GM21576 (cell line): ENCODE data around the gene AGAP1.

ENCODE experiments used
- ATAC-seq: cut with Tn5 transposase; IDR thresholded peaks from one replicate; pipeline ENCODE4 v1.9.1; 2021; ENCODE audit warnings: mild to moderate bottlenecking, moderate library complexity; ENCODE audit not compliant: unreplicated experiment

AGAP1 gene

GRCh38 chr2:235703711-235704295 is 210.0 kb downstream of the AGAP1 start:
- ATAC-seq = no peak

- ATAC-seq = no peak
Measured at GRCh38 chr2:235705296-235705695, 211.5 kb downstream of the AGAP1 start.

DNA sequence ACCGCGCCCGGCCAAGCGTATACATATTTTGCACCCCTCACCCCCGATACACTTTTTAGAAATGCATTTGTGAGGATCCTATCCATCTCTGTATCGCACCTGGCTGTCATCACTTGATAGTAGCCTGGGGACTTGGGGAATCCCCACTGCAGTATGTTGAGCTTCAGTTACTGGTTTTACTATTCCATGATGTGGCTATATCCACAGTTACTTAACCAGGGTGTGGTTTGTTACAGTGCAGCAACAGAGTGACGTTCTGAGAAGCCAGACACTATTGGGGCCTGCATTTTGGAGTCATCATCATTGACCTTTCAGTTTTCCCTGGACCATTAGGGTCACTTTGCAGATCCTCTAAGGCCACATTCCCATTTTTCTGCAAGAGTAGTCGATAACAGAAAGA is 212.7 kb downstream of the AGAP1 start:
- no peak for ATAC-seq

- ATAC-seq = no peak
Measured at GRCh38 chr2:235707411-235708096, 213.7 kb downstream of the AGAP1 start.

GRCh38 chr2:235709124-235709813 is 215.4 kb downstream of the AGAP1 start:
- ATAC-seq = no peak

GRCh38 chr2:235709969-235710879 is 216.4 kb downstream of the AGAP1 start:
- no peak for ATAC-seq

DNA sequence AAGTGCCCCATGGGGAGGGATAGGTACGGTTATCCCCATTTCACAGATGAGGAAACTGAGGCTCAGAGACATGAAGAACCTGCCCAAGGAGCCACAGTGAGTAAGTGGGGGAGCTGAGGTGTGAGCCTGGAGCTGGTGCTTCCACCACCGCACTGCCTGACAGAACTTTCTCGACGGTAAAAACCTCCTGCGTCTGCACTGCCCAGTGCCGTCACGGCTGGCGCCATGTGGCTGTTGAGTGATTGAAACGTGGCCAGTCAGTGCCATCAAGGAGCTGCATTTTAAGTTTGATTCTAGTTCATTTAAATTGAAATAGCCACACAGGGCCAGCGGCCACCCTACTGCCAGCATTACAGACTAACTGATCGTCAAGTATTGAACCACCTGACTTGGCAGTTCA is 217.1 kb downstream of the AGAP1 start:
- ATAC-seq = no peak

DNA sequence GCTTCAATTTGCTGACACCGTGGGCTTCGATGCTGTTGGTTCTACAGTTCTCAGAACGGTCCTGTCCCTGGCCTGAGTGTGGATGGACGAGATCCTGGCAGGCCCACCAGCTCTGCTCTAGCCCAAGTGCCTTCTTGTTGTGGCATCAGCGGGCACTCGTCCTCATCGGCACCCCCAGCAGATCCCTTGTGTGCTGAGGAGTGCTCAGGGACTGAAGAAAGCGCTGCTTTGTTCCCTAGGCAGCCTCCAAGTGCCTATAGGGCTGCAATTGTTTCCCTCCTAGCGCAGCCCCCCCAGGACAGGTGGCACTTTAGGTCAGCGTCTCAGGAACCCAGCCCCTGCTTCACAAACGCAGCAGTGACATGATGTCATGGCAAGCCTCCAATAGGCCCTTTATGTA is 217.7 kb downstream of the AGAP1 start:
- ATAC-seq = no peak

GRCh38 chr2:235712176-235712575 is 218.3 kb downstream of the AGAP1 start:
- ATAC-seq = no peak

DNA sequence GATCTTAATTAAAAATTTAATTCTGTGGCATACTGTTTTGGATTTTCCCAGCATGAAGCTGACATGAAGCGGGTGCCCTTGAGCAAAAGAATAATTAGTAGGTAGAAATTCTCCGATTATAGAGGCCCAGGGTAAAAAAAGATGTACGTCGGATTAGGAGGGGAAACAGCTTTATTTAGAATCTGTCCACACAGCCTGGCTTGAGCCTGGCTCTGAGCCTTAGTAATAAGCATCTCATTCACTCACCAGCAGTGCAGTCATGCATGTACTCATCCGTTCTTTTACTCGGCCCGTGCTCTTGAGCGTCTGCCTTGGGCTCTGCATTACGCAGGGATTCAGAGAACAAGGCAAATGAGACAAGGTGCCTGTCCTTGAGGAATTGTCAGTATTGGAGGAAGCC is 219.3 kb downstream of the AGAP1 start:
- no peak for ATAC-seq

GRCh38 chr2:235715601-235716000 is 221.8 kb downstream of the AGAP1 start:
- ATAC-seq = no peak

- no peak for ATAC-seq
Measured at GRCh38 chr2:235716875-235717496, 223.1 kb downstream of the AGAP1 start.

DNA sequence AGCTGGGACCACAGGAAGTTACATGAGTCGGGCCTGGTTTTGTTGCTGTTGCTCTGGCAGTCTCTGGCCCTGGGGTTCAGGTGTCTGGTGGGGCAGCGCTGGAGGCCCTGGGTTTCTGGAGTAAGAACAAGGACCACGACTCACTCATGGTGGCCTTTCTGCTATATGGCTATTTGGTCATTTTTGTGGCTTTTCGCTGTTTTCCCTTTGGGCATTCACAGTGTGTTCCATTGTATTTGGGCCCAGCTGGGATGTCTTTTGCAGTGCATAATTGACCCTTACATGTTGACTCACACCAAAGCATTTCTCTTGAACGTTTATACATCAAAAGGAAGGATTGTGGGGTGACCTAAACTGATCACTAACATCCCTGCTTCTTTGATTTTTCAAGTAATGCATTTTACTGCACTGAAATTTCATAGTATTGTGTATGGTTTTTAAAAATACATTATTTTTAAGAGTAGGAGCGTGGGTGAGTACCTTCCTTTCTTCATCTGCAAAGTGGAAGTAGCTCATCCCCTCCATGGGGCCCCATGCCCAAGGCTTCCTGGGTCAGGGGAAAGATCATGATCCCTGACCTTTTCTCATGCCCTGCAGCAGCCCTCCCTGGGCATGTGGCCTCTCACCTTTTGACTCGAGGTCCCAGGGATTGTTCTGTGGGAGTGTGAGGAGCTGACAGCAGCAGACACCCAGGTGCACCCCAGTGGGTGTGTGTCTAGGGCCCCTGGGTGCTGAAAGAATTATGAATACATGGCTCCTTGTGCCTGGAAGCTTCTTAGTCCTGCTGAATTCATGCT is 225.5 kb downstream of the AGAP1 start:
- no peak for ATAC-seq

- no peak for ATAC-seq
Measured at GRCh38 chr2:235721625-235722024, 227.8 kb downstream of the AGAP1 start.

DNA sequence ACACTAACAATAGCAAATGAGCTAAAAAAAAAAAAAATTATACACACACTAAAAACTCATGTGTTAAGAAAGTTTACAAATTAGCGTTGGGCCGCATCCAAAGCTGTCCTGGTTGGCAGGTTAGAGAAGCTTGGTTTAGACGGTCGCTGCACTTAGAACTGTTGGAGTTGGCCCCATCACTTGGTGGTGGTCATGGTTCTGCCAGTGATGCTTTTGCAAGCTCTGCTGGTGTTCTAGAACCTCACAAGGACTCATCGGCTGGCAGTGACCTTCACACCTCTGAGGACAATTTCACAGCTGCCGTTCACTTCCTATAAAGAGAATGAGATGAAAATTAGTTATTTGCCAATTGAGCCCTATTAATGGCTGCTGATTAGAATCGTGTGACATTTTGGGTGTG is 229.0 kb downstream of the AGAP1 start:
- no peak for ATAC-seq

- no peak for ATAC-seq
Measured at GRCh38 chr2:235723371-235723770, 229.5 kb downstream of the AGAP1 start.

DNA sequence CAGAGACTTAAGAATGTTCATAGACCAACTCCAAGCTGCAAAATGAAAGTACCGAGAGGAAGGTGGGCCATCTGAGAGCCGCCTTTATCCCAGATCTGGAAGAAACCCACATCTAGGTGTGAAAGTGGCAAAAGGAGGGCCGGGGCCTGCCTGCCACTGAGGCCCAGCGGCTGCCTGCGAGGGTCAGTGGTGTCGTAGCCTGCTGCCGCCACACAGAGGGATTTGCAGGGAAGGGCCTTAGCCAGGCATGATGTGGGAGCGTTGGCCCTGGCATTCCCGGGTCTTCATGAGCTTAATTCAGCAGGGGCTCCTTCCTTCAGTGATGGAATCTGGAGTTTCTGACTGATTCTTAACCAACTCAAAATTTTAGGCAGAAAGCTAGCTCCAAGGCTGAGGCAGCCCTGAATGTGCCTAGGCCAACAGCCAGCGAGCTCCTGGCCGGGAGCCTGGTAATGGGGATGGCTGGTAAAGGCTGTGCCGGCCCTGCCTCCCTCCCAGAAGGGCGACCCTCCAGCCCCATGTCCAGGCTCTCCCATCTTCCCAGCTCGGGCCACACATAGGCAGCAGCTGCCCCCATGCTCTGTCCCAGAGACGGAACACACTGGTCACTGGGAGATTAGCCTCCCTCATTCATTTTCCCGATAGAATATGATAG is 230.1 kb downstream of the AGAP1 start:
- ATAC-seq = no peak

DNA sequence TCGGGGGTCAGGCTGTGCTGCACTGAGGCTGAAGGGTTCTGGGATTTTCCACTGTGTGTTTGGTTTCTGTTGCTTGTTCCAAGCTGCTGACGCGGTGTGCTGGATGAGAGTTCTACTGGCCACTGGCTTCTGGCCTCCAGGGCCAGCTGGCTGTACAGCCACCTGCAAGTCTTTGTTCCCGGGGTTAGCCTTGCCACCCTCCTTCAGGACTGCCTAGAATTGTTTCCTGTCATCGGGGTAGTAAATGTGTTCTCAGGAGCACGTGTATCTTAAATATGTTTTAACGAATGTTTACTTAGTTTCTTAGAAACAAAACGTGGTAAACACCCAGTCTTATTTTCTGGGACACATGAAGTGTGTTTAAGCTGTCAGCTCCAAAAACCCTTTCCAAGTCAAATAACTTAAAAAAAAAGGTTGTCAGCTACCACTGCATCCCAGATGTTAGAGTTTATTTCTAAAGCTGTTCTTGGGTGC is 231.2 kb downstream of the AGAP1 start:
- ATAC-seq = no peak

DNA sequence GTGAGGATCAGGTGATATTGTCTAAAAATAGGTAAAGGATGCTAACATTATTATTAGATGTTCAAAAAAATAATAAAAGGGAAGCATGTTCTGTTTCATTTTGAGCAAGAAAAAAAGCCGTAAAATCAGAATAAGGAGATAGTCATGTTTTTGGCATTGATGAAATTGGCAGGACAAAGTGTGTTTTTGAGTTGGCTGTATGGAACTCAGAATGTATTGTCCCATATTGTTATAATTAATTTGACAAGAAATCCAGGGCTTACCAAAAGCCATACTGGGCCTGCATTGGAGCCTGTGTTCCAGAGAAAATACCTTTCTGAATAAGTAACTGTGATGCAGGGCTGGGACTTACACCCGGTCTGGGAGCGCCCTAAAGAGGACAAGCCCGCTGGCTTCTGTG is 232.0 kb downstream of the AGAP1 start:
- ATAC-seq = no peak
